ENCODE data around the gene DLGAP3. TPM values are rescaled to one million over a fixed set of nuclear protein-coding genes. Genes with fewer than 3 reads are reported as not detected.

Gene DLGAP3, protein sequence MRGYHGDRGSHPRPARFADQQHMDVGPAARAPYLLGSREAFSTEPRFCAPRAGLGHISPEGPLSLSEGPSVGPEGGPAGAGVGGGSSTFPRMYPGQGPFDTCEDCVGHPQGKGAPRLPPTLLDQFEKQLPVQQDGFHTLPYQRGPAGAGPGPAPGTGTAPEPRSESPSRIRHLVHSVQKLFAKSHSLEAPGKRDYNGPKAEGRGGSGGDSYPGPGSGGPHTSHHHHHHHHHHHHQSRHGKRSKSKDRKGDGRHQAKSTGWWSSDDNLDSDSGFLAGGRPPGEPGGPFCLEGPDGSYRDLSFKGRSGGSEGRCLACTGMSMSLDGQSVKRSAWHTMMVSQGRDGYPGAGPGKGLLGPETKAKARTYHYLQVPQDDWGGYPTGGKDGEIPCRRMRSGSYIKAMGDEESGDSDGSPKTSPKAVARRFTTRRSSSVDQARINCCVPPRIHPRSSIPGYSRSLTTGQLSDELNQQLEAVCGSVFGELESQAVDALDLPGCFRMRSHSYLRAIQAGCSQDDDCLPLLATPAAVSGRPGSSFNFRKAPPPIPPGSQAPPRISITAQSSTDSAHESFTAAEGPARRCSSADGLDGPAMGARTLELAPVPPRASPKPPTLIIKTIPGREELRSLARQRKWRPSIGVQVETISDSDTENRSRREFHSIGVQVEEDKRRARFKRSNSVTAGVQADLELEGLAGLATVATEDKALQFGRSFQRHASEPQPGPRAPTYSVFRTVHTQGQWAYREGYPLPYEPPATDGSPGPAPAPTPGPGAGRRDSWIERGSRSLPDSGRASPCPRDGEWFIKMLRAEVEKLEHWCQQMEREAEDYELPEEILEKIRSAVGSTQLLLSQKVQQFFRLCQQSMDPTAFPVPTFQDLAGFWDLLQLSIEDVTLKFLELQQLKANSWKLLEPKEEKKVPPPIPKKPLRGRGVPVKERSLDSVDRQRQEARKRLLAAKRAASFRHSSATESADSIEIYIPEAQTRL
- total RNA-seq (ENCODE audit: unreplicated experiment), result 44.8 TPM
- long read RNA-seq, partial matches to known transcripts, result 3 of 3 reads
- long read RNA-seq, other reads (novel, unspliced or antisense), result 0 of 3 reads

DNA sequence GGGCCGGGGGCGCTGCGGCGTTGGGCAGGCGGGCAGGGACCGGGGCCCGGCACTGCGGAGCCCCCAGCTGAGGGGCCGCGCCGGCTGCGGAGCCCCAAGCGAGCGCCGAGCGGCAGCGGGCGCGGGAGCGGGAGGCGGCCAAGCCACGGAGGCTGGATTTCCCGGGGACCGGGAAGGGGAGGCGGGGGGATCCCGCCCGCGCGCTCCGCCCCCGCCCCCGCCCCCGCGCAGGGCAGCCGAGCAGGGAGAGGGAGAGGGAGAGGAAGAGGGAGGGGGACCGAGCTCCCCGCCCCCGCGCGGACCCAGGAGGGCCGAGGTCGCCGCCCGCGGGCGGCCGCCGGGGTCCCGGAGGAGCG lies at the start of gene DLGAP3:
TSS of gene DLGAP3 (minus strand) at position 154 of the 356 bp plus-strand sequence. CDS start 24,267 bp downstream, outside the sequence.
- Mint-ChIP-seq H3K27me3 (ENCODE audit: unreplicated experiment) (peaks cover 4% of the 10 kb centered on the region), H3K9me3 (ENCODE audit: unreplicated experiment) (peaks cover 5% of the 10 kb centered on the region), H3K27ac (ENCODE audit: unreplicated experiment) (peak within 1 kb of the TSS; percentile 90), H3K4me3 (ENCODE audit: unreplicated experiment) (peak within 1 kb of the TSS; percentile 97), H3K4me1 (ENCODE audit: low read depth, unreplicated experiment) (peaks cover 15% of the 10 kb centered on the region), H3K36me3 (ENCODE audit: unreplicated experiment) (peaks cover 4% of the 10 kb centered on the region)
- TF ChIP-seq, protein P1, sequence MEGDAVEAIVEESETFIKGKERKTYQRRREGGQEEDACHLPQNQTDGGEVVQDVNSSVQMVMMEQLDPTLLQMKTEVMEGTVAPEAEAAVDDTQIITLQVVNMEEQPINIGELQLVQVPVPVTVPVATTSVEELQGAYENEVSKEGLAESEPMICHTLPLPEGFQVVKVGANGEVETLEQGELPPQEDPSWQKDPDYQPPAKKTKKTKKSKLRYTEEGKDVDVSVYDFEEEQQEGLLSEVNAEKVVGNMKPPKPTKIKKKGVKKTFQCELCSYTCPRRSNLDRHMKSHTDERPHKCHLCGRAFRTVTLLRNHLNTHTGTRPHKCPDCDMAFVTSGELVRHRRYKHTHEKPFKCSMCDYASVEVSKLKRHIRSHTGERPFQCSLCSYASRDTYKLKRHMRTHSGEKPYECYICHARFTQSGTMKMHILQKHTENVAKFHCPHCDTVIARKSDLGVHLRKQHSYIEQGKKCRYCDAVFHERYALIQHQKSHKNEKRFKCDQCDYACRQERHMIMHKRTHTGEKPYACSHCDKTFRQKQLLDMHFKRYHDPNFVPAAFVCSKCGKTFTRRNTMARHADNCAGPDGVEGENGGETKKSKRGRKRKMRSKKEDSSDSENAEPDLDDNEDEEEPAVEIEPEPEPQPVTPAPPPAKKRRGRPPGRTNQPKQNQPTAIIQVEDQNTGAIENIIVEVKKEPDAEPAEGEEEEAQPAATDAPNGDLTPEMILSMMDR (IDR thresholded peaks at IDR 0.05; ENCODE audit: partially characterized antibody, unreplicated experiment), result no peak
- peak; percentile 81 for DNase-seq

GRCh38 chr1:34978921-34979320 lies 49.5 kb upstream of the DLGAP3 start:
- Mint-ChIP-seq H3K27me3 (ENCODE audit: unreplicated experiment) (peaks cover 4% of the 10 kb centered on the region), H3K4me3 (ENCODE audit: unreplicated experiment) (no peak overlapping the region), H3K4me1 (ENCODE audit: low read depth, unreplicated experiment) (peaks cover 12% of the 10 kb centered on the region), H3K27ac (ENCODE audit: unreplicated experiment) (no peak overlapping the region), H3K36me3 (ENCODE audit: unreplicated experiment) (no peaks in the 10 kb centered on the region), H3K9me3 (ENCODE audit: unreplicated experiment) (peaks cover 5% of the 10 kb centered on the region)
- DNase-seq, result no peak
- TF ChIP-seq, protein P1 (IDR thresholded peaks at IDR 0.05; ENCODE audit: partially characterized antibody, unreplicated experiment), result no peak

- Mint-ChIP-seq H3K4me1 (ENCODE audit: low read depth, unreplicated experiment) (peaks cover 6% of the 10 kb centered on the region), H3K9me3 (ENCODE audit: unreplicated experiment) (peaks cover 3% of the 10 kb centered on the region), H3K36me3 (ENCODE audit: unreplicated experiment) (no peaks in the 10 kb centered on the region), H3K27ac (ENCODE audit: unreplicated experiment) (no peak overlapping the region), H3K4me3 (ENCODE audit: unreplicated experiment) (no peak overlapping the region), H3K27me3 (ENCODE audit: unreplicated experiment) (peaks cover 4% of the 10 kb centered on the region)
- DNase-seq, result no peak
- TF ChIP-seq, protein P1 (IDR thresholded peaks at IDR 0.05; ENCODE audit: partially characterized antibody, unreplicated experiment), result no peak
Measured at GRCh38 chr1:34977858-34978257, 48.4 kb upstream of the DLGAP3 start.

DNA sequence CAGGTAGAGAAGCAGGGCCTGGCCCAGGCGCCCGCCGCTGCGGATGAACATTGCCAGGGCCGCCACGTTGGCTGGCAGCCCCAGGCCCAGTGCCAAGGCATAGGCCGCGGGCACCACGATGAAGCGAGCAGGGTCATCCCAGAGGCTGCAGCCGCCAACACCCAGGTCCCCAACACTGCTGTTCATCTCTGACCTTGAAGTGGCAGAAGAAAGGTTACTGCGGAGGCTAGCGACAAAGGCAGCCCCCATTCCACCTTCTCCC lies 47.7 kb upstream of the DLGAP3 start:
- TF ChIP-seq, protein P1 (IDR thresholded peaks at IDR 0.05; ENCODE audit: partially characterized antibody, unreplicated experiment), result no peak
- peaks cover 4% of the 10 kb centered on the region for H3K27me3 Mint-ChIP-seq (ENCODE audit: unreplicated experiment)
- no peak for DNase-seq
- H3K4me3 Mint-ChIP-seq (ENCODE audit: unreplicated experiment), result no peak overlapping the region
- no peaks in the 10 kb centered on the region for H3K36me3 Mint-ChIP-seq (ENCODE audit: unreplicated experiment)
- H3K27ac Mint-ChIP-seq (ENCODE audit: unreplicated experiment), result no peak overlapping the region
- H3K4me1 Mint-ChIP-seq (ENCODE audit: low read depth, unreplicated experiment), result peaks cover 9% of the 10 kb centered on the region
- peaks cover 1% of the 10 kb centered on the region for H3K9me3 Mint-ChIP-seq (ENCODE audit: unreplicated experiment)
